ENCODE data around the gene KRTAP1-5. TPM values are rescaled to one million over a fixed set of nuclear protein-coding genes. Genes with fewer than 3 reads are reported as not detected.

Gene KRTAP1-5
- total and polyA plus RNA-seq, 2 experiments from 2014 or later: not detected

DNA sequence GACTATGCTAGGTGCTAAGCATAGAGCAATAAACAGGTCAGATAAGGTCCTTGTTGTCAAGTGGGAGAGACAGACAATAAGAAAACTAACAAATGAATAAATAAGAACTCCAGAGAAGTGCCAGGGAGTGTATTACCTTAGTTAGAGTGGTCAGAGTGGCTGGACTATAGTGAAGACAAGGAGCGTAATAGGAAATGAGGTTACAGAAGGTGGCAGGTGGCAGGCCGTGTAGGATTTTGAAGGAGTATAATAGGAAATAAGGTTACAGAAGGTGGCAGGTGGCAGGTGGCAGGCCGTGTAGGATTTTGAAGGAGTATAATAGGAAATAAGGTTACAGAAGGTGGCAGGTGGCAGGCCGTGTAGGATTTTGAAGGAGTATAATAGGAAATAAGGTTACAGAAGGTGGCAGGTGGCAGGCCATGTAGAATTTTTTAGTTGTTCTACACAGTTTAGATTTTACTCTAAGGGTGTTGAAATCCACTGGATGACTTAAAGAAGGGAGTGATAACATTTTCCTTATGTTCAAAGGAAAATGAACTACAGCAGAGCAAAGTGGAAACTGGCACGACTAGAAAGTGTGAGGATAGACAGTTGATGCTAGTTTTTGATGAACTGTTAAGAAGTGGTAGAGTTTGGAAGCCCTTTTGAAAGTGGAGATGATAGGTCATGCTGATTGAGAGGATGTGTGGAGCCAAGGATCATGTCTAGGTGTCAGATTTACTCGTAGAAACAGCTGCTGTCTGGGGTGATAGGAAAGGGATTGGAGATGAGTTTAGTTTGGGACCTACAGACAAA lies 14.5 kb downstream of the KRTAP1-5 start:
- Histone ChIP-seq H4K20me1 (ENCODE audit: insufficient read depth, poor library complexity, severe bottlenecking) (no peaks in the 10 kb centered on the region), H3K4me1 (ENCODE audit: insufficient read depth) (peaks cover 6% of the 10 kb centered on the region), H3K9me3 (ENCODE audit: low read depth) (no peaks in the 10 kb centered on the region), H3K36me3 (replicated peaks; ENCODE audit: insufficient read depth, low read depth) (no peaks in the 10 kb centered on the region), H3K27ac (no peak overlapping the region), H3K27me3 (no peaks in the 10 kb centered on the region), H3K4me2 (no peak overlapping the region), H3K9me2 (replicated peaks; ENCODE audit: insufficient read depth) (no peaks in the 10 kb centered on the region), H2AFZ (no peak overlapping the region), H3K79me2 (no peaks in the 10 kb centered on the region), H3K4me3 (no peak overlapping the region)
- TF ChIP-seq EZH2 (IDR thresholded peaks at IDR 0.05; ENCODE audit: borderline replicate concordance) (no peak), EZH2phosphoT487 (IDR thresholded peaks at IDR 0.05; ENCODE audit: low read depth, severe bottlenecking, unreplicated experiment) (no peak)
- TF ChIP-seq, protein P1, sequence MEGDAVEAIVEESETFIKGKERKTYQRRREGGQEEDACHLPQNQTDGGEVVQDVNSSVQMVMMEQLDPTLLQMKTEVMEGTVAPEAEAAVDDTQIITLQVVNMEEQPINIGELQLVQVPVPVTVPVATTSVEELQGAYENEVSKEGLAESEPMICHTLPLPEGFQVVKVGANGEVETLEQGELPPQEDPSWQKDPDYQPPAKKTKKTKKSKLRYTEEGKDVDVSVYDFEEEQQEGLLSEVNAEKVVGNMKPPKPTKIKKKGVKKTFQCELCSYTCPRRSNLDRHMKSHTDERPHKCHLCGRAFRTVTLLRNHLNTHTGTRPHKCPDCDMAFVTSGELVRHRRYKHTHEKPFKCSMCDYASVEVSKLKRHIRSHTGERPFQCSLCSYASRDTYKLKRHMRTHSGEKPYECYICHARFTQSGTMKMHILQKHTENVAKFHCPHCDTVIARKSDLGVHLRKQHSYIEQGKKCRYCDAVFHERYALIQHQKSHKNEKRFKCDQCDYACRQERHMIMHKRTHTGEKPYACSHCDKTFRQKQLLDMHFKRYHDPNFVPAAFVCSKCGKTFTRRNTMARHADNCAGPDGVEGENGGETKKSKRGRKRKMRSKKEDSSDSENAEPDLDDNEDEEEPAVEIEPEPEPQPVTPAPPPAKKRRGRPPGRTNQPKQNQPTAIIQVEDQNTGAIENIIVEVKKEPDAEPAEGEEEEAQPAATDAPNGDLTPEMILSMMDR (IDR thresholded peaks at IDR 0.05; ENCODE audit: poor library complexity): no peak
- no peak for DNase-seq (ENCODE audit: low spot score)
- WGBS (ENCODE audit: low lambda C conversion rate, missing lambda C conversion rate): 85% methylated on average over 6 of the region's 6 CpGs

GRCh38 chr17:41010441-41010840 lies 16.6 kb downstream of the KRTAP1-5 start:
- Histone ChIP-seq H2AFZ (no peak overlapping the region), H3K4me1 (ENCODE audit: insufficient read depth) (peaks cover 6% of the 10 kb centered on the region), H4K20me1 (ENCODE audit: insufficient read depth, poor library complexity, severe bottlenecking) (no peaks in the 10 kb centered on the region), H3K9me2 (replicated peaks; ENCODE audit: insufficient read depth) (no peaks in the 10 kb centered on the region), H3K79me2 (no peaks in the 10 kb centered on the region), H3K9me3 (ENCODE audit: low read depth) (no peaks in the 10 kb centered on the region), H3K36me3 (replicated peaks; ENCODE audit: insufficient read depth, low read depth) (no peaks in the 10 kb centered on the region), H3K27ac (no peak overlapping the region), H3K4me2 (no peak overlapping the region), H3K27me3 (no peaks in the 10 kb centered on the region), H3K4me3 (no peak overlapping the region)
- TF ChIP-seq EZH2 (IDR thresholded peaks at IDR 0.05; ENCODE audit: borderline replicate concordance) (no peak), EZH2phosphoT487 (IDR thresholded peaks at IDR 0.05; ENCODE audit: low read depth, severe bottlenecking, unreplicated experiment) (no peak)
- TF ChIP-seq, protein P1 (IDR thresholded peaks at IDR 0.05; ENCODE audit: poor library complexity): no peak
- no peak for DNase-seq (ENCODE audit: low spot score)

- no peaks in the 10 kb centered on the region for H3K27me3 ChIP-seq
- no peaks in the 10 kb centered on the region for H3K79me2 ChIP-seq
- H3K36me3 ChIP-seq (replicated peaks; ENCODE audit: insufficient read depth, low read depth): no peaks in the 10 kb centered on the region
- H3K9me2 ChIP-seq (replicated peaks; ENCODE audit: insufficient read depth): no peaks in the 10 kb centered on the region
- no peak overlapping the region for H3K4me2 ChIP-seq
- WGBS (ENCODE audit: low lambda C conversion rate, missing lambda C conversion rate): 91% methylated on average over 1 of the region's 1 CpG
- no peak for DNase-seq (ENCODE audit: low spot score)
- H3K27ac ChIP-seq: no peak overlapping the region
- H3K9me3 ChIP-seq (ENCODE audit: low read depth): no peaks in the 10 kb centered on the region
- H3K4me1 ChIP-seq (ENCODE audit: insufficient read depth): peaks cover 6% of the 10 kb centered on the region
- H3K4me3 ChIP-seq: no peak overlapping the region
- H2AFZ ChIP-seq: no peak overlapping the region
- no peaks in the 10 kb centered on the region for H4K20me1 ChIP-seq (ENCODE audit: insufficient read depth, poor library complexity, severe bottlenecking)
- TF ChIP-seq EZH2phosphoT487 (IDR thresholded peaks at IDR 0.05; ENCODE audit: low read depth, severe bottlenecking, unreplicated experiment): no peak
- TF ChIP-seq, protein P1 (IDR thresholded peaks at IDR 0.05; ENCODE audit: poor library complexity): no peak
- no peak for TF ChIP-seq EZH2 (IDR thresholded peaks at IDR 0.05; ENCODE audit: borderline replicate concordance)
These were observed 17.1 kb downstream of the KRTAP1-5 start for GRCh38 chr17:41009936-41010335.

All from hepatocyte (in vitro differentiated cells).